Left hindlimb (tissue), 1 donor: Measurements from ENCODE around the gene SRR.
A peak's percentile ranks its signal among the peaks of the same experiment; 100 is the strongest.
"Not testable (repeated sequence)": the region's sequence is repeated elsewhere in the genome, so short reads cannot be mapped to it uniquely, and the experiment has no call there.

Experiments used
- DNase-seq: peaks from one replicate; pipeline ENCODE4 v3.0.0-alpha.2; 2018

Gene SRR

GRCh38 chr17:2303204-2304188 is at the start of gene SRR, which contains the start of gene SMG6:
SRR (plus strand) TSS chr17:2303950; CDS start chr17:2315561, 11,611 bp downstream.
SMG6 (minus strand) TSS chr17:2303785; CDS start chr17:2303720, 65 bp downstream.
- DNase-seq = peak; percentile 96

- DNase-seq = not testable (repeated sequence)
These were observed 44.9 kb upstream of the SRR start for GRCh38 chr17:2258830-2259229.

- no peak for DNase-seq
These were observed 43.8 kb upstream of the SRR start for GRCh38 chr17:2259769-2260536.

- no peak for DNase-seq
These were observed 41.6 kb upstream of the SRR start for GRCh38 chr17:2262135-2262587.

GRCh38 chr17:2263183-2264066 is 40.3 kb upstream of the SRR start:
- DNase-seq = no peak

- peak; percentile 40 for DNase-seq
These were observed 39.5 kb upstream of the SRR start for GRCh38 chr17:2264067-2264860.

- DNase-seq = not testable (repeated sequence)
These were observed 38.6 kb upstream of the SRR start for GRCh38 chr17:2265166-2265565.

GRCh38 chr17:2266045-2266864 is 37.5 kb upstream of the SRR start:
- no peak for DNase-seq

- no peak for DNase-seq
These were observed 36.9 kb upstream of the SRR start for GRCh38 chr17:2266865-2267228.

GRCh38 chr17:2267354-2267753 is 36.4 kb upstream of the SRR start:
- DNase-seq = no peak

GRCh38 chr17:2271985-2272702 is 31.6 kb upstream of the SRR start:
- no peak for DNase-seq

GRCh38 chr17:2274414-2274813 is 29.3 kb upstream of the SRR start:
- no peak for DNase-seq

GRCh38 chr17:2275722-2276121 is 28.0 kb upstream of the SRR start:
- DNase-seq = no peak

GRCh38 chr17:2277429-2278170 is 26.1 kb upstream of the SRR start:
- no peak for DNase-seq

GRCh38 chr17:2279707-2280106 is 24.0 kb upstream of the SRR start:
- no peak for DNase-seq

- DNase-seq = no peak
These were observed 21.4 kb upstream of the SRR start for GRCh38 chr17:2282297-2282873.

- DNase-seq = no peak
These were observed 20.4 kb upstream of the SRR start for GRCh38 chr17:2283302-2283701.

GRCh38 chr17:2289878-2290478 is 13.8 kb upstream of the SRR start:
- no peak for DNase-seq

GRCh38 chr17:2292100-2292499 is 11.7 kb upstream of the SRR start:
- DNase-seq = no peak
